Ishikawa (cell line): ENCODE data around the gene USP14.

Experiments used
- CEBPB ChIP-seq: IDR thresholded peaks from 2 replicates; pipeline ENCODE4 v1.6.1; 2012
- CREB1 ChIP-seq: IDR thresholded peaks from 2 replicates; pipeline ENCODE4 v1.6.1; 2012; ENCODE audit warnings: low read depth
- EGR1 ChIP-seq: IDR thresholded peaks from 2 replicates; pipeline ENCODE4 v1.6.1; 2012
- EP300 ChIP-seq: IDR thresholded peaks from 2 replicates; pipeline ENCODE4 v1.6.1; 2012; ENCODE audit warnings: borderline replicate concordance
- FOXM1 ChIP-seq: IDR thresholded peaks from 2 replicates; pipeline ENCODE4 v1.6.1; 2012; ENCODE audit warnings: low read depth, borderline replicate concordance
- RAD21 ChIP-seq: IDR thresholded peaks from 2 replicates; pipeline ENCODE4 v1.6.1; 2012; ENCODE audit warnings: low read depth
- TAF1 ChIP-seq: IDR thresholded peaks from 2 replicates; pipeline ENCODE4 v1.6.1; 2012; ENCODE audit warnings: low read depth, mild to moderate bottlenecking
- TCF12 ChIP-seq: IDR thresholded peaks from 2 replicates; pipeline ENCODE4 v1.6.1; 2012; ENCODE audit warnings: low read depth
- TEAD4 ChIP-seq: IDR thresholded peaks from 2 replicates; pipeline ENCODE4 v1.6.1; 2012
- YY1 ChIP-seq: IDR thresholded peaks from 2 replicates; pipeline ENCODE4 v1.6.1; 2012; ENCODE audit warnings: low read depth
- ZBTB7A ChIP-seq: IDR thresholded peaks from 2 replicates; pipeline ENCODE4 v1.6.1; 2012; ENCODE audit warnings: low read depth
- TF ChIP-seq, protein P1 (sequence below): IDR thresholded peaks from 2 replicates; pipeline ENCODE4 v1.6.1; 2012
- TF ChIP-seq, protein P2 (sequence below): IDR thresholded peaks from 2 replicates; pipeline ENCODE4 v1.6.1; 2012; ENCODE audit warnings: low read depth, mild to moderate bottlenecking
- TF ChIP-seq, protein P3 (sequence below): IDR thresholded peaks from 2 replicates; pipeline ENCODE4 v1.6.1; 2012

DNA sequence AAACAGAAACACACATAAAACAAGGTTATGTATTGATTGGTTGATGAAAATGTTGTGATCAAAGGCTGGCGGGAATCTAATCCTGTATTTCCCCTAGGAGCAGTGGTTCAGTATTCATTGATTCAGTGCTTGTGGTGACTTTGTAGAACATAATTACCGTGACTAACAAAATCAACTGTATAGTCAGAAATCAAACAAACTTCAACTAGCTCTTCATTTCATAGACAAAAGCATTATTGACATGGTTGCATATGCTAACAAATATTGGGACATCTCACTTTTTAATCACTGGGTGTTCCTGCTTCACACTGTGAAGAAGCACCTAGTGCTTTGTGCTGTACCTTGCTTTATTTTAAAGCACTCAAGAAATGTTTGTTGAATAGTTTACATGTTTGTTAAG is 41.4 kb downstream of the USP14 start:
- TF ChIP-seq EGR1 (no peak), TAF1 (no peak), TCF12 (no peak), ZBTB7A (no peak), EP300 (no peak), FOXM1 (no peak), YY1 (no peak), CEBPB (no peak), RAD21 (no peak), TEAD4 (no peak), CREB1 (no peak)
- TF ChIP-seq, protein P1, sequence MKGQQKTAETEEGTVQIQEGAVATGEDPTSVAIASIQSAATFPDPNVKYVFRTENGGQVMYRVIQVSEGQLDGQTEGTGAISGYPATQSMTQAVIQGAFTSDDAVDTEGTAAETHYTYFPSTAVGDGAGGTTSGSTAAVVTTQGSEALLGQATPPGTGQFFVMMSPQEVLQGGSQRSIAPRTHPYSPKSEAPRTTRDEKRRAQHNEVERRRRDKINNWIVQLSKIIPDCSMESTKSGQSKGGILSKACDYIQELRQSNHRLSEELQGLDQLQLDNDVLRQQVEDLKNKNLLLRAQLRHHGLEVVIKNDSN = no peak
- TF ChIP-seq, protein P2, sequence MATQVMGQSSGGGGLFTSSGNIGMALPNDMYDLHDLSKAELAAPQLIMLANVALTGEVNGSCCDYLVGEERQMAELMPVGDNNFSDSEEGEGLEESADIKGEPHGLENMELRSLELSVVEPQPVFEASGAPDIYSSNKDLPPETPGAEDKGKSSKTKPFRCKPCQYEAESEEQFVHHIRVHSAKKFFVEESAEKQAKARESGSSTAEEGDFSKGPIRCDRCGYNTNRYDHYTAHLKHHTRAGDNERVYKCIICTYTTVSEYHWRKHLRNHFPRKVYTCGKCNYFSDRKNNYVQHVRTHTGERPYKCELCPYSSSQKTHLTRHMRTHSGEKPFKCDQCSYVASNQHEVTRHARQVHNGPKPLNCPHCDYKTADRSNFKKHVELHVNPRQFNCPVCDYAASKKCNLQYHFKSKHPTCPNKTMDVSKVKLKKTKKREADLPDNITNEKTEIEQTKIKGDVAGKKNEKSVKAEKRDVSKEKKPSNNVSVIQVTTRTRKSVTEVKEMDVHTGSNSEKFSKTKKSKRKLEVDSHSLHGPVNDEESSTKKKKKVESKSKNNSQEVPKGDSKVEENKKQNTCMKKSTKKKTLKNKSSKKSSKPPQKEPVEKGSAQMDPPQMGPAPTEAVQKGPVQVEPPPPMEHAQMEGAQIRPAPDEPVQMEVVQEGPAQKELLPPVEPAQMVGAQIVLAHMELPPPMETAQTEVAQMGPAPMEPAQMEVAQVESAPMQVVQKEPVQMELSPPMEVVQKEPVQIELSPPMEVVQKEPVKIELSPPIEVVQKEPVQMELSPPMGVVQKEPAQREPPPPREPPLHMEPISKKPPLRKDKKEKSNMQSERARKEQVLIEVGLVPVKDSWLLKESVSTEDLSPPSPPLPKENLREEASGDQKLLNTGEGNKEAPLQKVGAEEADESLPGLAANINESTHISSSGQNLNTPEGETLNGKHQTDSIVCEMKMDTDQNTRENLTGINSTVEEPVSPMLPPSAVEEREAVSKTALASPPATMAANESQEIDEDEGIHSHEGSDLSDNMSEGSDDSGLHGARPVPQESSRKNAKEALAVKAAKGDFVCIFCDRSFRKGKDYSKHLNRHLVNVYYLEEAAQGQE = no peak
- TF ChIP-seq, protein P3, sequence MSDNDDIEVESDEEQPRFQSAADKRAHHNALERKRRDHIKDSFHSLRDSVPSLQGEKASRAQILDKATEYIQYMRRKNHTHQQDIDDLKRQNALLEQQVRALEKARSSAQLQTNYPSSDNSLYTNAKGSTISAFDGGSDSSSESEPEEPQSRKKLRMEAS = no peak
